Measurements from ENCODE around the gene WIPF1.

Gene WIPF1

DNA sequence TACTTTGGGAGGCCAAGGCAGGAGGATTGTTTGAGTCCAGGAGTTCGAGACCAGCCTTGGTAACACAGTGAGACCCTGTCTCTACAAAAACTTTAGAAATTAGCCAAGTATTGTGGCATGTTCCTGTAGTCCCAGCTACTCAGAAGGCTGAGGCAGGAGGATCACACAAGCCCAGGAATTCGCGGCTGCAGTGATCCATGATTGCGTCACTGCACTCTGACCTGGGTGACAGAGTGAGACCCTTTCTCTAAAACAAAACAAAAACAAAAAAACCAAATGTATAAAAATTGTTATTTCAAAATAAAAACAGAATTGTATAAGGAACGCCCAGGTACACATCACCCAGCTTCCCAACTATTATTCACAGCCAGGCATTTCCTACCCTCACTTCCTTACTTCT lies 56.7 kb downstream of the WIPF1 start:
- no peak for DNase-seq (ENCODE audit: low spot score)

- DNase-seq (ENCODE audit: low spot score) = no peak
Observed at GRCh38 chr2:174535757-174536703, 61.6 kb downstream of the WIPF1 start.

DNA sequence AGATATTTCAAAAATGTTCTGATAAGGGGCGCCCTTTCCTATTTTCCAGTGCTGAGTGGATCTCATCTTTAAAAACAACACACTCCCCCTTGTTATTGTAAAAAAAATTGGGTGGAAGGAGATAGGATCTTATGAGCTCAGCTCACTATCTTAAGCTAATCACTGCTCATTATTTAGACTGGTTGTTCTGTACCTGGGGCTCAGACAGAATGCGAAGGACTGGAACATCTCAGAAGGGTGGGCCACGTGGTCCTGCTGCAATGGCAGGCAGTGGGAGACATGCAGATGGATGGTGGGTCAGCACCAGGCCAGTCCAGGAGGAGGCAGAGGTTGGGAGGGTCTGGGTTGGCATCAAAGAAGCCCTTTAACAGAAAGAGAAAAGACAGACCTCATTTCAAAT lies 62.5 kb downstream of the WIPF1 start:
- no peak for DNase-seq (ENCODE audit: low spot score)

GRCh38 chr2:174529916-174530315 lies 67.7 kb downstream of the WIPF1 start:
- DNase-seq (ENCODE audit: low spot score) = no peak

GRCh38 chr2:174527959-174528358 lies 69.6 kb downstream of the WIPF1 start:
- no peak for DNase-seq (ENCODE audit: low spot score)

DNA sequence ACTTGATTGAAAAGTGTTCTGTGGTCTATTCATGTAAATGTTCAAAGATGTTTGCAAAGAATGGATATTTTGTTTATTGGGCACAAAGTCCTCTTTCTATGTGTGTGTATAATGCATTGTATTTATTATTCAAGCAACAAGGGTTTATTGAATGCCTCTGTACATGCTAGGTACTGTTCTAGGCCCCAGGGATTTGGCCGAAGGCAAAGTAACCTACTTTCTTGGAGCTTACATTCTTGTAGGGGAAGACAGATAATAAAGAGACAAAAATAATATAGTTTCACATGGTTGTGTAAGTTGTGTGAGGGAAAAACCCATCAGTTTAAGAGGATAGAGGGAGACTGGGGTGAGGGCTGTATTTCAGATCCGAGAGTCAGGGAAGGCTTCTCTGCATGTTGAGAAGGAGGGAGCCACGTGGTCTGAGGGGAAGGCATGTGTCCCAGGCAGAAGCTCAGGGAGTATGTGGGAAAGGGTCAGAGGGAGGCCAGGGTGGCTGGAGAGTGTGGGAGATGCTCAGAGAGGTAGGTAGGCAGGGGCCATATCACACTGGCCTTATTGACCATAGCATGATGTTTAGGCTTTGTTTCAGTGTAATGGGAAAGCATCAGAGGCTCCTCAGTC lies 70.4 kb downstream of the WIPF1 start:
- DNase-seq (ENCODE audit: low spot score) = no peak

GRCh38 chr2:174524527-174524926 lies 73.1 kb downstream of the WIPF1 start:
- no peak for DNase-seq (ENCODE audit: low spot score)

GRCh38 chr2:174522553-174522952 lies 75.1 kb downstream of the WIPF1 start:
- DNase-seq (ENCODE audit: low spot score) = no peak

DNA sequence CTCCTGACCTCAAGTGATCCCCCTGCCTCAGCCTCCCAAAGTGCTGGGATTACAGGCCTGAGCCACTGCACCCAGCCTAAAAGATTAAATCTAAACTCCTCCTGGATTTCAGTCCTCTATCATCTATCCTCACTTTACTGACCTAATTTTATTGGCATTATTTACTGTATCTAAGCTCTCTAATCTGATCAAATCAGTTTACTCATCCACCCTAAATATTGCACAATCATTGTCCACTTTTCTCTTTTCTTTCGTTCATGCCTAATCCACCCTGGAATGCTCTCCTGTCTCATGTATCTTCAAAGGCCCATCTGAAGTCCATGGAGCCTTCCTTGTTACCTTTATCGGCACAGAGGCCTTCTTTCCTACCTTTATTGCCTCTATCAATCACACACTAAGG lies 79.2 kb downstream of the WIPF1 start:
- no peak for DNase-seq (ENCODE audit: low spot score)

DNA sequence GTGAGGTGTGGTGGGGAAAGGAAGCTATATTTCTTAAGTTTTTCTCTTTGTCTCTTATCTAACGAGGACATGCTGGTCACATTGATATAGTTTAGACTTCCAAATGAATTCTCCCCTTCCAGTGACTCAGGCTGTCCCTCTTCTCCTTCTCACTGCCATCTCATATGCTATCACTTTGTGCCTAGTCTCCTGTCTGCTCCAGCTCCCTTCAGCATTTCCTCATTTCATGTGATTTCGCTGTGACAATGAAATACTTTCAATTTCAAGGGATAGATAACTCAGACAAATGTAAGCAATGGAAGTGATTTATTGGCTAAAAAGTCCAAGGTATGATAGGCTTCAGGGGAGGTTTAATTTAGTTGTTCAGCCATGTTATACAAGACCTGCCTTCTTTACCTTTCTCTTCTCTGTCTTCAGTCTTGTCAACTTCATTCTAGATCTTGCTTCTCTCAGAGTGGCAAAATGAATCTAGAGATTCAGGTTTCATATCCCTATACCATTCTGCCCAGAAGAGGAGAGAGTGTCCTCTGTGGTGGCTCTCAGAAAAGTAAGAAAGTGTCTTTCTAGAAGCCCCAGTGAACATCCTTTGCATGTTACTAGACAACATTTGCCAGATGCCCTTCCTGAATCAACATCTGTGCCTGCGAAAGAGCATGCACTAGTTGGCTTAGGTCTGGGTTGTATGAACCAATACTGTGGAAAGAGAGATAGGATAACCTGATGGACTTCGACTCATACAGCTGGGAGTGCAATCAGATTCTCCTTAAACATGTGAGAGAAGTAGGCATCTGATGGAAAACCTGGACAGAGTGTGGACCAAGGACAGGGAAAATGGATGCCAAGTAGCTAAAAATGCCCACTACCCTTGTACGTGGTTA lies 80.9 kb downstream of the WIPF1 start:
- no peak for DNase-seq (ENCODE audit: low spot score)

GRCh38 chr2:174512345-174512744 lies 85.3 kb downstream of the WIPF1 start:
- DNase-seq (ENCODE audit: low spot score) = no peak

- no peak for DNase-seq (ENCODE audit: low spot score)
Observed at GRCh38 chr2:174511580-174512260, 85.9 kb downstream of the WIPF1 start.

DNA sequence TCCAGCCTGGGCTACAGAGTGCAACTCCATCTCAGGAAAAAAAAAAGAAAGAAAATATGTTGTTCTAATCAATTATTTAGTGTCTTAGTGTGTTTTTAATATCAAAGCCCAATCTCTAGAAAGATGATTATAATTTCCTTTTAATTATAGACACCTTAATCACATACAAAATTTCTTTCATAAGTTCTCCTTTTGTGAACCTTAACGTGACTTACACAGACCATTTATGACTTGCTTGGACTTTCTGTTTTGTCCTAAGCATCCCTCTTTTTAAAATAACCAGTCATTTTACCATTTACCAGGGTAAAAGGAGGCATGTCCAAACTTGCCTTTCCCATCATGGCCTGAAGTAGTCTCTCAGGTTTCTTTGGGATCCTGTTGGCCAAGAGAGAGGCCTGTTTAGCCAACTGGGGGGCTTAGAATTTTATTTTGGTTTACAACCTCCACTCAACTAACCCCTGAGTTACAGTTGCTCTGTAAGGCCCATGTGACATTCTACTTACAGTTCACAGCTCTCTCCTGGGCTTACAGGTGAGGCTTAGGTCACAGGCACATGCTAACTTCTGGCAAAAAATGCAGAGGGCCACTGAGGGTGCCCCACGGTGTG lies 86.9 kb downstream of the WIPF1 start:
- no peak for DNase-seq (ENCODE audit: low spot score)
